HEK293 (cell line): ENCODE measurements around the gene METTL15.

ENCODE experiments used
- YY1 ChIP-seq: fragments of 450-650 bp; formaldehyde crosslinking; IDR thresholded peaks from 2 replicates; pipeline ENCODE4 v1.5.1; 2018; ENCODE audit warnings: missing biosample characterization, missing genetic modification characterization
- ZBTB20 ChIP-seq: fragments of 450-650 bp; formaldehyde crosslinking; IDR thresholded peaks from 2 replicates; pipeline ENCODE4 v1.5.1; 2016; ENCODE audit warnings: missing biosample characterization, missing genetic modification characterization
- ZFP3 ChIP-seq: fragments of 450-650 bp; formaldehyde crosslinking; IDR thresholded peaks from 2 replicates; pipeline ENCODE4 v1.5.1; 2016; ENCODE audit warnings: low read depth, missing biosample characterization, missing genetic modification characterization
- ZNF239 ChIP-seq: fragments of 450-650 bp; formaldehyde crosslinking; IDR thresholded peaks from 2 replicates; pipeline ENCODE4 v1.5.1; 2016; ENCODE audit warnings: missing biosample characterization, missing genetic modification characterization
- ZNF24 ChIP-seq: fragments of 450-650 bp; formaldehyde crosslinking; IDR thresholded peaks from 2 replicates; pipeline ENCODE4 v1.5.1; 2016; ENCODE audit warnings: missing biosample characterization, missing genetic modification characterization
- ZNF248 ChIP-seq: fragments of 450-650 bp; formaldehyde crosslinking; IDR thresholded peaks from 2 replicates; pipeline ENCODE4 v1.5.1; 2017; ENCODE audit warnings: missing biosample characterization, missing genetic modification characterization
- ZNF274 ChIP-seq, 2 experiments: fragments of 200-500 bp in 1 of 2; fragments of 450-650 bp in 1 of 2; sonication (Bioruptor generic) in 1 of 2; formaldehyde crosslinking in 1 of 2; IDR thresholded peaks; 2 replicates each; pipeline versions ENCODE4 v1.5.1 to v1.6.1; 2014 to 2016; ENCODE audit warnings: borderline replicate concordance in 1 of 2, inconsistent platforms in 1 of 2, low read length in 1 of 2, missing biosample characterization in 1 of 2, missing genetic modification characterization in 1 of 2
- ZNF610 ChIP-seq: fragments of 450-650 bp; formaldehyde crosslinking; IDR thresholded peaks from 2 replicates; pipeline ENCODE4 v1.5.1; 2016; ENCODE audit warnings: missing biosample characterization, missing genetic modification characterization, borderline replicate concordance
- ZNF785 ChIP-seq: fragments of 450-650 bp; formaldehyde crosslinking; IDR thresholded peaks from 2 replicates; pipeline ENCODE4 v1.5.1; 2016; ENCODE audit warnings: missing biosample characterization, missing genetic modification characterization
- TF ChIP-seq, protein P1 (sequence below): fragments of 450-650 bp; formaldehyde crosslinking; IDR thresholded peaks from 2 replicates; pipeline ENCODE4 v1.5.1; 2016; ENCODE audit warnings: missing biosample characterization, missing genetic modification characterization
- TF ChIP-seq, protein P2 (sequence below): fragments of 450-650 bp; formaldehyde crosslinking; IDR thresholded peaks from 2 replicates; pipeline ENCODE4 v1.5.1; 2016; ENCODE audit warnings: missing biosample characterization, missing genetic modification characterization
- TF ChIP-seq, protein P3 (sequence below): IDR thresholded peaks from 2 replicates; pipeline ENCODE4 v1.6.1; 2011; ENCODE audit warnings: mild to moderate bottlenecking, low read depth, low read length, borderline replicate concordance
- TF ChIP-seq, protein P4 (sequence below): fragments of 450-650 bp; formaldehyde crosslinking; IDR thresholded peaks from 2 replicates; pipeline ENCODE4 v1.5.1; 2016; ENCODE audit warnings: missing biosample characterization, missing genetic modification characterization
- TF ChIP-seq, protein P5 (sequence below): fragments of 450-650 bp; formaldehyde crosslinking; IDR thresholded peaks from 2 replicates; pipeline ENCODE4 v1.5.1; 2016; ENCODE audit warnings: missing biosample characterization, missing genetic modification characterization

DNA sequence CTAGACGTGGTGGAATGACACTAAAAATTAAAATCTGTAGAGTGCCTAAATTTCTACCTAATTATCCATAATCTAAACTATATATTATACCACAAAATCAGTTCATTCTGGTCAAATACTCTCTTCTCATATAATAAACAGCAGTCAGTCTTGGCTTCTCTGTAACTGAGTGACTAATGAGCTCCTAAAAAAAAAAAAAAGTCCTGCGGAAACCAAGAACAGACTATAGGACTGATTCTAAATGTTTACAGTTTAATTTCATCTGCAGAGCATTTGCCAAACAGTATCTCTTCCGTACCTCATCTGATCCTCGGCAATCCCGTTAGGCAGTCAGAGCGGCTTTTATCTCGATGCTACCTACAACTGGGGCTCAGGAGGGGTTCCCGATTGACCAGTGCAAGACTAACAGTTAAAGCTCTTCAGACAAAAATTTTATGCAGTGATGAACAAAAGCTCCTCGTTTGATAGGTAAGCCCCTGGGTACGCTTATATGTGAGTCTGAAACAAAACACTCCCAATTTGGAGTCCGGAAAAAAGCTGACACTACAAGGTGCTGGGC is 918 bp upstream of the METTL15 start:
- TF ChIP-seq YY1 (tag by site-specific recombination): no peak
- TF ChIP-seq, protein P1, sequence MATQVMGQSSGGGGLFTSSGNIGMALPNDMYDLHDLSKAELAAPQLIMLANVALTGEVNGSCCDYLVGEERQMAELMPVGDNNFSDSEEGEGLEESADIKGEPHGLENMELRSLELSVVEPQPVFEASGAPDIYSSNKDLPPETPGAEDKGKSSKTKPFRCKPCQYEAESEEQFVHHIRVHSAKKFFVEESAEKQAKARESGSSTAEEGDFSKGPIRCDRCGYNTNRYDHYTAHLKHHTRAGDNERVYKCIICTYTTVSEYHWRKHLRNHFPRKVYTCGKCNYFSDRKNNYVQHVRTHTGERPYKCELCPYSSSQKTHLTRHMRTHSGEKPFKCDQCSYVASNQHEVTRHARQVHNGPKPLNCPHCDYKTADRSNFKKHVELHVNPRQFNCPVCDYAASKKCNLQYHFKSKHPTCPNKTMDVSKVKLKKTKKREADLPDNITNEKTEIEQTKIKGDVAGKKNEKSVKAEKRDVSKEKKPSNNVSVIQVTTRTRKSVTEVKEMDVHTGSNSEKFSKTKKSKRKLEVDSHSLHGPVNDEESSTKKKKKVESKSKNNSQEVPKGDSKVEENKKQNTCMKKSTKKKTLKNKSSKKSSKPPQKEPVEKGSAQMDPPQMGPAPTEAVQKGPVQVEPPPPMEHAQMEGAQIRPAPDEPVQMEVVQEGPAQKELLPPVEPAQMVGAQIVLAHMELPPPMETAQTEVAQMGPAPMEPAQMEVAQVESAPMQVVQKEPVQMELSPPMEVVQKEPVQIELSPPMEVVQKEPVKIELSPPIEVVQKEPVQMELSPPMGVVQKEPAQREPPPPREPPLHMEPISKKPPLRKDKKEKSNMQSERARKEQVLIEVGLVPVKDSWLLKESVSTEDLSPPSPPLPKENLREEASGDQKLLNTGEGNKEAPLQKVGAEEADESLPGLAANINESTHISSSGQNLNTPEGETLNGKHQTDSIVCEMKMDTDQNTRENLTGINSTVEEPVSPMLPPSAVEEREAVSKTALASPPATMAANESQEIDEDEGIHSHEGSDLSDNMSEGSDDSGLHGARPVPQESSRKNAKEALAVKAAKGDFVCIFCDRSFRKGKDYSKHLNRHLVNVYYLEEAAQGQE (tag by site-specific recombination): no peak
- TF ChIP-seq ZNF785: no peak
- TF ChIP-seq ZNF274 (IDR thresholded peaks at IDR 0.05; ENCODE audit: low read length): no peak
- TF ChIP-seq ZNF274 (tag by site-specific recombination; IDR thresholded peaks at IDR 0.05; ENCODE audit: borderline replicate concordance): no peak
- no peak for TF ChIP-seq ZNF24 (tag by site-specific recombination)
- TF ChIP-seq, protein P2, sequence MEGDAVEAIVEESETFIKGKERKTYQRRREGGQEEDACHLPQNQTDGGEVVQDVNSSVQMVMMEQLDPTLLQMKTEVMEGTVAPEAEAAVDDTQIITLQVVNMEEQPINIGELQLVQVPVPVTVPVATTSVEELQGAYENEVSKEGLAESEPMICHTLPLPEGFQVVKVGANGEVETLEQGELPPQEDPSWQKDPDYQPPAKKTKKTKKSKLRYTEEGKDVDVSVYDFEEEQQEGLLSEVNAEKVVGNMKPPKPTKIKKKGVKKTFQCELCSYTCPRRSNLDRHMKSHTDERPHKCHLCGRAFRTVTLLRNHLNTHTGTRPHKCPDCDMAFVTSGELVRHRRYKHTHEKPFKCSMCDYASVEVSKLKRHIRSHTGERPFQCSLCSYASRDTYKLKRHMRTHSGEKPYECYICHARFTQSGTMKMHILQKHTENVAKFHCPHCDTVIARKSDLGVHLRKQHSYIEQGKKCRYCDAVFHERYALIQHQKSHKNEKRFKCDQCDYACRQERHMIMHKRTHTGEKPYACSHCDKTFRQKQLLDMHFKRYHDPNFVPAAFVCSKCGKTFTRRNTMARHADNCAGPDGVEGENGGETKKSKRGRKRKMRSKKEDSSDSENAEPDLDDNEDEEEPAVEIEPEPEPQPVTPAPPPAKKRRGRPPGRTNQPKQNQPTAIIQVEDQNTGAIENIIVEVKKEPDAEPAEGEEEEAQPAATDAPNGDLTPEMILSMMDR (tag by site-specific recombination): no peak
- TF ChIP-seq, protein P3, sequence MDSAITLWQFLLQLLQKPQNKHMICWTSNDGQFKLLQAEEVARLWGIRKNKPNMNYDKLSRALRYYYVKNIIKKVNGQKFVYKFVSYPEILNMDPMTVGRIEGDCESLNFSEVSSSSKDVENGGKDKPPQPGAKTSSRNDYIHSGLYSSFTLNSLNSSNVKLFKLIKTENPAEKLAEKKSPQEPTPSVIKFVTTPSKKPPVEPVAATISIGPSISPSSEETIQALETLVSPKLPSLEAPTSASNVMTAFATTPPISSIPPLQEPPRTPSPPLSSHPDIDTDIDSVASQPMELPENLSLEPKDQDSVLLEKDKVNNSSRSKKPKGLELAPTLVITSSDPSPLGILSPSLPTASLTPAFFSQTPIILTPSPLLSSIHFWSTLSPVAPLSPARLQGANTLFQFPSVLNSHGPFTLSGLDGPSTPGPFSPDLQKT: no peak
- TF ChIP-seq ZNF610: no peak
- TF ChIP-seq ZNF248: no peak
- TF ChIP-seq, protein P4, sequence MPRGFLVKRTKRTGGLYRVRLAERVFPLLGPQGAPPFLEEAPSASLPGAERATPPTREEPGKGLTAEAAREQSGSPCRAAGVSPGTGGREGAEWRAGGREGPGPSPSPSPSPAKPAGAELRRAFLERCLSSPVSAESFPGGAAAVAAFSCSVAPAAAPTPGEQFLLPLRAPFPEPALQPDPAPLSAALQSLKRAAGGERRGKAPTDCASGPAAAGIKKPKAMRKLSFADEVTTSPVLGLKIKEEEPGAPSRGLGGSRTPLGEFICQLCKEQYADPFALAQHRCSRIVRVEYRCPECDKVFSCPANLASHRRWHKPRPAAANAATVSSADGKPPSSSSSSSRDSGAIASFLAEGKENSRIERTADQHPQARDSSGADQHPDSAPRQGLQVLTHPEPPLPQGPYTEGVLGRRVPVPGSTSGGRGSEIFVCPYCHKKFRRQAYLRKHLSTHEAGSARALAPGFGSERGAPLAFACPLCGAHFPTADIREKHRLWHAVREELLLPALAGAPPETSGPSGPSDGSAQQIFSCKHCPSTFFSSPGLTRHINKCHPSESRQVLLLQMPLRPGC: no peak
- no peak for TF ChIP-seq ZNF239 (tag by site-specific recombination)
- no peak for TF ChIP-seq ZBTB20 (tag by site-specific recombination)
- TF ChIP-seq ZFP3 (tag by site-specific recombination): no peak
- TF ChIP-seq, protein P5, sequence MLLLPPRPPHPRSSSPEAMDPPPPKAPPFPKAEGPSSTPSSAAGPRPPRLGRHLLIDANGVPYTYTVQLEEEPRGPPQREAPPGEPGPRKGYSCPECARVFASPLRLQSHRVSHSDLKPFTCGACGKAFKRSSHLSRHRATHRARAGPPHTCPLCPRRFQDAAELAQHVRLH: no peak
